B cell (primary cell): ENCODE measurements around the gene MATR3.

Experiments
- EZH2 ChIP-seq: IDR thresholded peaks from 2 replicates; pipeline ENCODE4 v1.6.1; 2012; ENCODE audit warnings: borderline replicate concordance, low read depth, mild to moderate bottlenecking, moderate library complexity, low read length; ENCODE audit not compliant: insufficient read depth, poor library complexity, severe bottlenecking
- TF ChIP-seq, protein P1 (sequence below): fragments of 200-600 bp; IDR thresholded peaks from one replicate; pipeline ENCODE4 v1.8.0; 2022; ENCODE audit warnings: antibody characterized with exemption, mild to moderate bottlenecking

DNA sequence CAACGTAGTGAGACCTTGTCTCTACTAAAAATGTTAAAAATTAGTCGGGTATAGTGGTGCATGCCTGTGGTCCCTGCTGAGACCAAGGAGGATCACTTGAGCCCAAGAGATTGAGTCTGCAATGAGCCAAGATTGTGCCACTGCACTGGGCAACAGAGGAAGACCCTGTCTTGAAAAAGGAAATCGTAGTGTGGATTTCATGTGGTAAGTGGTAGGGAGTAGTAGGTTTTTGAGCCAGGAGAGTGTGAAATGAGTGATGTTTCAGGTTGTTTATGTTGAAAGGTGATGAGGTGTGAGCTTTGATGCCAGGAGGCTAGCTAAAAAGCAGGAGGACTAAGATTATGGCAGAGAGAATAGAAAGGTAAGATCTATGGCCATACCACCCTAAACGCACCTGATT, 5.9 kb downstream of the MATR3 start:
- TF ChIP-seq, protein P1, sequence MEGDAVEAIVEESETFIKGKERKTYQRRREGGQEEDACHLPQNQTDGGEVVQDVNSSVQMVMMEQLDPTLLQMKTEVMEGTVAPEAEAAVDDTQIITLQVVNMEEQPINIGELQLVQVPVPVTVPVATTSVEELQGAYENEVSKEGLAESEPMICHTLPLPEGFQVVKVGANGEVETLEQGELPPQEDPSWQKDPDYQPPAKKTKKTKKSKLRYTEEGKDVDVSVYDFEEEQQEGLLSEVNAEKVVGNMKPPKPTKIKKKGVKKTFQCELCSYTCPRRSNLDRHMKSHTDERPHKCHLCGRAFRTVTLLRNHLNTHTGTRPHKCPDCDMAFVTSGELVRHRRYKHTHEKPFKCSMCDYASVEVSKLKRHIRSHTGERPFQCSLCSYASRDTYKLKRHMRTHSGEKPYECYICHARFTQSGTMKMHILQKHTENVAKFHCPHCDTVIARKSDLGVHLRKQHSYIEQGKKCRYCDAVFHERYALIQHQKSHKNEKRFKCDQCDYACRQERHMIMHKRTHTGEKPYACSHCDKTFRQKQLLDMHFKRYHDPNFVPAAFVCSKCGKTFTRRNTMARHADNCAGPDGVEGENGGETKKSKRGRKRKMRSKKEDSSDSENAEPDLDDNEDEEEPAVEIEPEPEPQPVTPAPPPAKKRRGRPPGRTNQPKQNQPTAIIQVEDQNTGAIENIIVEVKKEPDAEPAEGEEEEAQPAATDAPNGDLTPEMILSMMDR = no peak
- no peak for TF ChIP-seq EZH2
